Sigmoid colon (tissue), 4 donors: Measurements from ENCODE around the gene LOXHD1.

Source experiments
- CTCF ChIP-seq, 4 experiments: fragments of 450-650 bp in 3 of 4; fragments of 200-600 bp in 1 of 4; IDR thresholded peaks; one replicate each; pipeline ENCODE4 v1.5.1; 2016 to 2019; ENCODE audit warnings: antibody characterized with exemption in 4 of 4, mild to moderate bottlenecking in 3 of 4, moderate library complexity in 2 of 4
- POLR2A ChIP-seq, 2 donors: fragments of 450-650 bp; IDR thresholded peaks; one replicate each; pipeline ENCODE4 v1.6.1; 2016; ENCODE audit warnings: antibody characterized with exemption in 2 of 2, mild to moderate bottlenecking in 2 of 2, moderate library complexity in 2 of 2
- POLR2AphosphoS5 ChIP-seq, 4 donors: sonication (generic); formaldehyde crosslinking; IDR thresholded peaks; one replicate each; pipeline ENCODE4 v1.6.1; 2017; ENCODE audit warnings: antibody characterized with exemption in 4 of 4

GRCh38 chr18:46470714-46471113 lies 186.3 kb downstream of the LOXHD1 start:
- TF ChIP-seq CTCF (IDR thresholded peaks at IDR 0.05) (no peak), POLR2A (IDR thresholded peaks at IDR 0.05) (no peak), POLR2AphosphoS5 (IDR thresholded peaks at IDR 0.05) (no peak)
